Measurements from ENCODE around the gene NARS2. TPM values are rescaled to one million over a fixed set of nuclear protein-coding genes. Genes with fewer than 3 reads are reported as not detected.

Gene NARS2
- total RNA-seq, 1 donor from 2014 or later: 24.7 TPM

GRCh38 chr11:78405805-78406204 lies 168.9 kb downstream of the NARS2 start:
- peaks cover 25% of the 10 kb centered on the region for H3K9me3 Mint-ChIP-seq (ENCODE audit: low read depth)
- TF ChIP-seq CTCF (IDR thresholded peaks at IDR 0.05; ENCODE audit: unreplicated experiment): no peak
- no peaks in the 10 kb centered on the region for H3K4me1 Mint-ChIP-seq (ENCODE audit: low read depth)
- H3K36me3 Mint-ChIP-seq (ENCODE audit: insufficient read depth): peaks cover 29% of the 10 kb centered on the region
- H3K27ac Mint-ChIP-seq: no peak overlapping the region
- no peaks in the 10 kb centered on the region for H3K27me3 Mint-ChIP-seq
- no peak overlapping the region for H3K4me3 Mint-ChIP-seq (ENCODE audit: low read depth)
- no peak for DNase-seq (ENCODE audit: low spot score, unreplicated experiment)

- no peak for DNase-seq (ENCODE audit: low spot score, unreplicated experiment)
- no peak overlapping the region for H3K27ac Mint-ChIP-seq
- no peaks in the 10 kb centered on the region for H3K27me3 Mint-ChIP-seq
- TF ChIP-seq CTCF (IDR thresholded peaks at IDR 0.05; ENCODE audit: unreplicated experiment): no peak
- peaks cover 6% of the 10 kb centered on the region for H3K4me1 Mint-ChIP-seq (ENCODE audit: low read depth)
- peaks cover 18% of the 10 kb centered on the region for H3K9me3 Mint-ChIP-seq (ENCODE audit: low read depth)
- H3K4me3 Mint-ChIP-seq (ENCODE audit: low read depth): no peak overlapping the region
- H3K36me3 Mint-ChIP-seq (ENCODE audit: insufficient read depth): peaks cover 19% of the 10 kb centered on the region
Observed at GRCh38 chr11:78403781-78404180, 170.9 kb downstream of the NARS2 start.

- no peak for DNase-seq (ENCODE audit: low spot score, unreplicated experiment)
- Mint-ChIP-seq H3K4me3 (ENCODE audit: low read depth) (no peak overlapping the region), H3K27me3 (no peaks in the 10 kb centered on the region)
Observed at GRCh38 chr11:78402847-78403246, 171.8 kb downstream of the NARS2 start.

GRCh38 chr11:78400702-78401101 lies 174.0 kb downstream of the NARS2 start:
- no peaks in the 10 kb centered on the region for H3K9me3 Mint-ChIP-seq (ENCODE audit: low read depth)
- H3K4me1 Mint-ChIP-seq (ENCODE audit: low read depth): peaks cover 9% of the 10 kb centered on the region
- H3K27ac Mint-ChIP-seq: no peak overlapping the region
- no peaks in the 10 kb centered on the region for H3K36me3 Mint-ChIP-seq (ENCODE audit: insufficient read depth)
- TF ChIP-seq CTCF (IDR thresholded peaks at IDR 0.05; ENCODE audit: unreplicated experiment): no peak
- DNase-seq (ENCODE audit: low spot score, unreplicated experiment): no peak
- no peak overlapping the region for H3K4me3 Mint-ChIP-seq (ENCODE audit: low read depth)
- H3K27me3 Mint-ChIP-seq: no peaks in the 10 kb centered on the region

More at GRCh38 chr11:78402847-78403246, 171.8 kb downstream of the NARS2 start:
- Mint-ChIP-seq H3K36me3 (ENCODE audit: insufficient read depth) (peaks cover 13% of the 10 kb centered on the region), H3K4me1 (ENCODE audit: low read depth) (peaks cover 6% of the 10 kb centered on the region), H3K27ac (no peak overlapping the region), H3K9me3 (ENCODE audit: low read depth) (peaks cover 11% of the 10 kb centered on the region)
- TF ChIP-seq CTCF (IDR thresholded peaks at IDR 0.05; ENCODE audit: unreplicated experiment): no peak

GRCh38 chr11:78400116-78400515 lies 174.5 kb downstream of the NARS2 start:
- Mint-ChIP-seq H3K27ac (no peak overlapping the region), H3K9me3 (ENCODE audit: low read depth) (no peaks in the 10 kb centered on the region), H3K4me3 (ENCODE audit: low read depth) (no peak overlapping the region), H3K4me1 (ENCODE audit: low read depth) (peaks cover 9% of the 10 kb centered on the region), H3K27me3 (no peaks in the 10 kb centered on the region), H3K36me3 (ENCODE audit: insufficient read depth) (no peaks in the 10 kb centered on the region)
- no peak for TF ChIP-seq CTCF (IDR thresholded peaks at IDR 0.05; ENCODE audit: unreplicated experiment)
- DNase-seq (ENCODE audit: low spot score, unreplicated experiment): no peak
